OCI-LY7 (cell line): ENCODE data around the gene BBS5. TPM values are rescaled to one million over a fixed set of nuclear protein-coding genes. Genes with fewer than 3 reads are reported as not detected.

ENCODE experiments used
- BruUV-seq: library from RNA; stranded (reverse); fragments of 400-500 nt; replicated peaks from 2 replicates; lab custom pipeline; 2021; lab: Mats Ljungman, UMichigan
- CTCF ChIA-PET: fragments of 300-600 bp; sonication (Branson Sonifier 250); formaldehyde crosslinking; loops from one replicate; lab custom pipeline; 2022; ENCODE audit warnings: antibody characterized with exemption; ENCODE audit not compliant: unreplicated experiment; lab: Charles Lee
- POLR2A ChIA-PET: fragments of 300-600 bp; sonication (Branson Sonifier 250); formaldehyde crosslinking; loops from one replicate; lab custom pipeline; 2022; ENCODE audit warnings: antibody characterized with exemption; lab: Charles Lee
- DNase-seq: peaks from one replicate; pipeline ENCODE4 v3.0.0-alpha.2; 2015; ENCODE audit warnings: low spot score
- H2AFZ ChIP-seq: fragments of 200-600 bp; sonication (generic), shearing (Covaris generic); 2 replicates; pipeline ENCODE4 v1.6.1; 2014; ENCODE audit warnings: mild to moderate bottlenecking, antibody characterized with exemption, low read length, moderate library complexity
- H3K27ac ChIP-seq: fragments of 200-600 bp; sonication (generic); 2 replicates; pipeline ENCODE4 v1.5.1; 2014; ENCODE audit warnings: mixed run types, low read depth, mild to moderate bottlenecking, moderate library complexity, low read length, inconsistent platforms; ENCODE audit not compliant: poor library complexity, severe bottlenecking
- H3K36me3 ChIP-seq: fragments of 200-600 bp; sonication (generic); 2 replicates; pipeline ENCODE4 v1.6.1; 2014; ENCODE audit warnings: mild to moderate bottlenecking, antibody characterized with exemption, low read length, moderate library complexity, mixed read lengths; ENCODE audit not compliant: insufficient read depth
- H3K4me1 ChIP-seq: fragments of 200-600 bp; sonication (generic); 2 replicates; pipeline ENCODE4 v1.5.1; 2014; ENCODE audit warnings: mild to moderate bottlenecking, low read length; ENCODE audit not compliant: insufficient read depth, poor library complexity, severe bottlenecking
- H3K4me2 ChIP-seq: fragments of 200-600 bp; sonication (generic); 2 replicates; pipeline ENCODE4 v1.6.1; 2014; ENCODE audit warnings: mild to moderate bottlenecking, low read length
- H3K4me3 ChIP-seq: fragments of 200-600 bp; sonication (generic); 2 replicates; pipeline ENCODE4 v1.5.1; 2014; ENCODE audit warnings: mild to moderate bottlenecking, low read depth, low read length; ENCODE audit not compliant: poor library complexity, severe bottlenecking
- H3K79me2 ChIP-seq: fragments of 200-600 bp; sonication (generic); 2 replicates; pipeline ENCODE4 v1.6.1; 2016; ENCODE audit warnings: low read depth, mild to moderate bottlenecking, low read length, moderate library complexity, mixed read lengths; ENCODE audit not compliant: insufficient read depth
- H3K9me2 ChIP-seq: fragments of 200-600 bp; sonication (generic); 2 replicates; pipeline ENCODE4 v1.6.1; 2016; ENCODE audit warnings: mild to moderate bottlenecking, low read length, mixed read lengths; ENCODE audit not compliant: insufficient read depth
- H3K9me3 ChIP-seq: fragments of 200-600 bp; sonication (generic); 2 replicates; pipeline ENCODE4 v1.6.1; 2014; ENCODE audit warnings: mild to moderate bottlenecking, mixed run types, low read length, mixed read lengths
- H4K20me1 ChIP-seq: fragments of 200-600 bp; sonication (generic); 2 replicates; pipeline ENCODE4 v1.6.1; 2014; ENCODE audit warnings: mild to moderate bottlenecking, antibody characterized with exemption, low read length, moderate library complexity, mixed read lengths; ENCODE audit not compliant: insufficient read depth
- CTCF ChIP-seq: fragments of 200-600 bp; sonication (generic); conservative IDR thresholded peaks from 2 replicates; pipeline ENCODE4 v1.5.1; 2014; ENCODE audit warnings: mild to moderate bottlenecking, antibody characterized with exemption, low read length, moderate library complexity, mixed read lengths
- EZH2phosphoT487 ChIP-seq: fragments of 200-600 bp; sonication (generic); IDR thresholded peaks from 2 replicates; pipeline ENCODE4 v1.6.1; 2018; ENCODE audit warnings: low read depth, borderline replicate concordance, mild to moderate bottlenecking, mixed run types, antibody characterized with exemption, low read length, moderate library complexity, mixed read lengths
- intact Hi-C: fragments of 100-400 bp; cut with micrococcal nuclease; formaldehyde crosslinking; loops from one replicate; pipeline ENCODE4 v1.10.0; 2022; ENCODE audit not compliant: unreplicated experiment
- total RNA-seq, 2 experiments: library from RNA; depleted of rRNA in 1 of 2; stranded (reverse); fragments of >200 nt in 1 of 2; shearing (Covaris generic) in 1 of 2; gene quantifications; 2 replicates each; pipeline ENCODE4 v1.2.3, GENCODE V29; 2014 to 2022

Gene BBS5
- total RNA-seq, 2 experiments from 2014 or later, result 0.11 to 0.13 TPM

- CTCF ChIA-PET, result no interaction called here
Measured at GRCh38 chr2:169478745-169479256, 493 bp upstream of the BBS5 start.

GRCh38 chr2:169480079-169480465 is 778 bp downstream of the BBS5 start:
- H4K20me1 ChIP-seq, result no peaks in the 10 kb centered on the region
- ChIA-PET POLR2A (interaction anchor here (0.5 to 1.0 kb wide), 3 partner anchors 8 to 15 kb away, joined by 3 to 4 read pairs (median 3); no protein-coding TSS in a partner anchor), CTCF (interaction anchor here (1.1 kb wide), 1 partner anchor 11 kb away, joined by 3 read pairs; no protein-coding TSS in a partner anchor)
- peak overlapping the region; percentile 66 for H3K4me3 ChIP-seq
- peak overlapping the region; percentile 60 for H3K4me2 ChIP-seq
- intact Hi-C loops, result no loop called here
- no peaks in the 10 kb centered on the region for H3K36me3 ChIP-seq
- H3K79me2 ChIP-seq, result no peaks in the 10 kb centered on the region
- H3K27ac ChIP-seq, result no peak overlapping the region
- H3K9me3 ChIP-seq, result no peaks in the 10 kb centered on the region
- TF ChIP-seq CTCF (no peak), EZH2phosphoT487 (no peak)
- DNase-seq, result no peak
- no peaks in the 10 kb centered on the region for H3K9me2 ChIP-seq
- H2AFZ ChIP-seq, result peak overlapping the region; percentile 81; the same call in 1 of the 2 replicates
- H3K4me1 ChIP-seq, result peaks cover 4% of the 10 kb centered on the region
- no TSS peak for BruUV-seq

More at GRCh38 chr2:169478745-169479256, 493 bp upstream of the BBS5 start:
- POLR2A ChIA-PET, result interaction anchor here (0.6 to 0.9 kb wide), 4 partner anchors 25 to 672 kb away, joined by 3 to 4 read pairs (median 4); no protein-coding TSS in a partner anchor
- no peak for DNase-seq
- BruUV-seq, result no TSS peak
- H3K4me1 ChIP-seq, result peaks cover 4% of the 10 kb centered on the region
- TF ChIP-seq EZH2phosphoT487 (no peak), CTCF (no peak)
- peak overlapping the region; percentile 81; the same call in 1 of the 2 replicates for H2AFZ ChIP-seq
- intact Hi-C loops, result no loop called here
- H3K36me3 ChIP-seq, result no peaks in the 10 kb centered on the region
- no peak overlapping the region for H3K27ac ChIP-seq
- H3K9me2 ChIP-seq, result no peaks in the 10 kb centered on the region
- no peaks in the 10 kb centered on the region for H4K20me1 ChIP-seq
- peak overlapping the region; percentile 66 for H3K4me3 ChIP-seq
- no peaks in the 10 kb centered on the region for H3K9me3 ChIP-seq
- H3K4me2 ChIP-seq, result peak overlapping the region; percentile 60
- H3K79me2 ChIP-seq, result no peaks in the 10 kb centered on the region

- no peaks in the 10 kb centered on the region for H3K4me1 ChIP-seq
- ChIA-PET POLR2A (interaction anchor here (0.7 kb wide), 1 partner anchor 1372 kb away, joined by 3 read pairs; no protein-coding TSS in a partner anchor), CTCF (no interaction called here)
- no peaks in the 10 kb centered on the region for H3K36me3 ChIP-seq
- no peaks in the 10 kb centered on the region for H3K9me2 ChIP-seq
- no peaks in the 10 kb centered on the region for H4K20me1 ChIP-seq
- TF ChIP-seq EZH2phosphoT487 (no peak), CTCF (no peak)
- H3K4me2 ChIP-seq, result no peak overlapping the region
- H3K4me3 ChIP-seq, result no peak overlapping the region
- no peak for DNase-seq
- H2AFZ ChIP-seq, result no peak overlapping the region
- H3K79me2 ChIP-seq, result no peaks in the 10 kb centered on the region
- intact Hi-C loops, result no loop called here
- no peaks in the 10 kb centered on the region for H3K9me3 ChIP-seq
- H3K27ac ChIP-seq, result no peak overlapping the region
- no TSS peak for BruUV-seq
Measured at GRCh38 chr2:169485650-169486138, 6.4 kb downstream of the BBS5 start.
